SU-DHL-6 (cell line): ENCODE data around the gene IMPG1.

ENCODE experiments used
- H2AFZ ChIP-seq: fragments of 200-600 bp; sonication (generic); 2 replicates; pipeline ENCODE4 v1.6.1; 2014; ENCODE audit warnings: low read depth, mild to moderate bottlenecking, moderate library complexity, mixed read lengths, antibody characterized with exemption, low read length; ENCODE audit not compliant: severe bottlenecking
- H3F3A ChIP-seq: fragments of 200-600 bp; shearing (Covaris generic); 2 replicates; pipeline ENCODE4 v1.6.0; 2016; ENCODE audit warnings: antibody characterized with exemption, mild to moderate bottlenecking; ENCODE audit not compliant: insufficient read depth
- H3K27ac ChIP-seq: fragments of 200-600 bp; sonication (generic); 2 replicates; pipeline ENCODE4 v1.5.1; 2016; ENCODE audit warnings: low read depth, mild to moderate bottlenecking, low read length, moderate library complexity, mixed read lengths
- H3K27me3 ChIP-seq: fragments of 200-600 bp; sonication (generic), shearing (Covaris generic); 2 replicates; pipeline ENCODE4 v1.6.0; 2014; ENCODE audit warnings: mild to moderate bottlenecking, low read length
- H3K36me3 ChIP-seq: fragments of 200-600 bp; sonication (generic); 2 replicates; pipeline ENCODE4 v1.6.1; 2014; ENCODE audit warnings: mild to moderate bottlenecking, low read length, mixed read lengths
- H3K4me2 ChIP-seq: fragments of 300-600, 200-600 bp; shearing (Covaris generic), sonication (generic); 2 replicates; pipeline ENCODE4 v1.6.0; 2014; ENCODE audit warnings: low read length, low read depth, mild to moderate bottlenecking; ENCODE audit not compliant: poor library complexity, severe bottlenecking
- H3K4me3 ChIP-seq: fragments of 200-600 bp; sonication (generic); 2 replicates; pipeline ENCODE4 v1.5.1; 2014; ENCODE audit warnings: antibody characterized with exemption, low read length, mild to moderate bottlenecking, mixed read lengths; ENCODE audit not compliant: insufficient read depth, poor library complexity, severe bottlenecking
- H3K79me2 ChIP-seq: fragments of 200-600 bp; sonication (generic); 2 replicates; pipeline ENCODE4 v1.6.1; 2014; ENCODE audit warnings: mild to moderate bottlenecking, low read length, moderate library complexity; ENCODE audit not compliant: insufficient read depth
- H3K9ac ChIP-seq: fragments of 200-600 bp; sonication (generic); 2 replicates; pipeline ENCODE4 v1.7.0; 2014; ENCODE audit warnings: mild to moderate bottlenecking, low read length
- H3K9me2 ChIP-seq: fragments of 200-600 bp; sonication (generic); replicated peaks from 2 replicates; pipeline ENCODE4 v1.6.1; 2014; ENCODE audit warnings: low read length; ENCODE audit not compliant: insufficient read depth
- H3K9me3 ChIP-seq: fragments of 200-600 bp; sonication (generic); 2 replicates; pipeline ENCODE4 v1.6.1; 2014; ENCODE audit warnings: low read length, mixed read lengths; ENCODE audit not compliant: insufficient read depth
- H4K20me1 ChIP-seq: fragments of 200-600 bp; sonication (generic); 2 replicates; pipeline ENCODE4 v1.6.1; 2014; ENCODE audit warnings: low read depth, mild to moderate bottlenecking, antibody characterized with exemption, low read length, moderate library complexity, mixed read lengths
- CTCF ChIP-seq: fragments of 200-600 bp; sonication (generic); IDR thresholded peaks from one replicate; pipeline ENCODE4 v1.5.1; 2017; ENCODE audit warnings: antibody characterized with exemption, mild to moderate bottlenecking, low read length, moderate library complexity; ENCODE audit not compliant: insufficient read depth, poor library complexity, severe bottlenecking
- EZH2phosphoT487 ChIP-seq: fragments of 200-600 bp; sonication (generic), shearing (Covaris generic); conservative IDR thresholded peaks from 2 replicates; pipeline ENCODE4 v1.6.1; 2018; ENCODE audit warnings: mild to moderate bottlenecking, antibody characterized with exemption, low read length, moderate library complexity, mixed read lengths

Gene IMPG1

GRCh38 chr6:75943381-75943780 is 129.1 kb downstream of the IMPG1 start:
- no peaks in the 10 kb centered on the region for H3K79me2 ChIP-seq
- no peak overlapping the region for H3K27ac ChIP-seq
- H3K27me3 ChIP-seq, result no peaks in the 10 kb centered on the region
- H3K9me3 ChIP-seq, result no peaks in the 10 kb centered on the region
- no peaks in the 10 kb centered on the region for H3K9me2 ChIP-seq
- no peaks in the 10 kb centered on the region for H3K36me3 ChIP-seq
- H3K4me2 ChIP-seq, result no peak overlapping the region
- no peak overlapping the region for H3K9ac ChIP-seq
- H3F3A ChIP-seq, result no peaks in the 10 kb centered on the region
- no peaks in the 10 kb centered on the region for H4K20me1 ChIP-seq
- TF ChIP-seq EZH2phosphoT487 (no peak), CTCF (no peak)
- H2AFZ ChIP-seq, result no peak overlapping the region
- H3K4me3 ChIP-seq, result no peak overlapping the region

- H3F3A ChIP-seq, result no peaks in the 10 kb centered on the region
- no peak overlapping the region for H3K27ac ChIP-seq
- no peak for TF ChIP-seq EZH2phosphoT487
- no peak for TF ChIP-seq CTCF
These were observed 131.0 kb downstream of the IMPG1 start for GRCh38 chr6:75941509-75941908.

GRCh38 chr6:75940564-75940963 is 131.9 kb downstream of the IMPG1 start:
- no peak overlapping the region for H3K4me2 ChIP-seq
- H3K9me2 ChIP-seq, result no peaks in the 10 kb centered on the region
- TF ChIP-seq EZH2phosphoT487 (no peak), CTCF (no peak)
- no peaks in the 10 kb centered on the region for H3K79me2 ChIP-seq
- H4K20me1 ChIP-seq, result no peaks in the 10 kb centered on the region
- no peak overlapping the region for H3K4me3 ChIP-seq
- H3K27me3 ChIP-seq, result no peaks in the 10 kb centered on the region
- no peaks in the 10 kb centered on the region for H3K36me3 ChIP-seq
- H2AFZ ChIP-seq, result no peak overlapping the region
- no peak overlapping the region for H3K27ac ChIP-seq
- no peaks in the 10 kb centered on the region for H3K9me3 ChIP-seq
- H3K9ac ChIP-seq, result no peak overlapping the region
- H3F3A ChIP-seq, result no peaks in the 10 kb centered on the region

More at GRCh38 chr6:75941509-75941908, 131.0 kb downstream of the IMPG1 start:
- H2AFZ ChIP-seq, result no peak overlapping the region
- H3K36me3 ChIP-seq, result no peaks in the 10 kb centered on the region
- no peak overlapping the region for H3K4me2 ChIP-seq
- no peaks in the 10 kb centered on the region for H4K20me1 ChIP-seq
- H3K9ac ChIP-seq, result no peak overlapping the region
- H3K9me2 ChIP-seq, result no peaks in the 10 kb centered on the region
- no peak overlapping the region for H3K4me3 ChIP-seq
- no peaks in the 10 kb centered on the region for H3K27me3 ChIP-seq
- H3K79me2 ChIP-seq, result no peaks in the 10 kb centered on the region
- no peaks in the 10 kb centered on the region for H3K9me3 ChIP-seq
